Measurements from ENCODE around the gene DYTN.

The DYTN gene

GRCh38 chr2:206642075-206643025 lies 75.8 kb downstream of the DYTN start, which contains the start of gene FAM237A:
Gene FAM237A (plus strand): TSS chr2:206642487. CDS start chr2:206644237, 1,750 bp downstream.
- Histone ChIP-seq H3K9me3 (ENCODE audit: control insufficient read depth, low read length) (no peaks in the 10 kb centered on the region), H3K9ac (no peak within 1 kb of the TSS), H3K27me3 (ENCODE audit: control insufficient read depth, insufficient read depth, low read length) (no peaks in the 10 kb centered on the region), H3K4me2 (ENCODE audit: low read length) (no peak within 1 kb of the TSS), H3K79me2 (no peaks in the 10 kb centered on the region), H3K4me1 (no peaks in the 10 kb centered on the region), H3K4me3 (ENCODE audit: low read depth, low read length) (no peak within 1 kb of the TSS), H2AFZ (peak within 1 kb of the TSS; percentile 80), H3K36me3 (ENCODE audit: control insufficient read depth, insufficient read depth, low read length) (no peaks in the 10 kb centered on the region), H3K27ac (no peak within 1 kb of the TSS)
- TF ChIP-seq CTCF (IDR thresholded peaks at IDR 0.05) = no peak

- no peaks in the 10 kb centered on the region for H3K9me3 ChIP-seq (ENCODE audit: control insufficient read depth, low read length)
- no peak overlapping the region for H3K4me2 ChIP-seq (ENCODE audit: low read length)
- H3K79me2 ChIP-seq = no peaks in the 10 kb centered on the region
- H3K27me3 ChIP-seq (ENCODE audit: control insufficient read depth, insufficient read depth, low read length) = no peaks in the 10 kb centered on the region
- no peak for TF ChIP-seq CTCF (IDR thresholded peaks at IDR 0.05)
- H3K36me3 ChIP-seq (ENCODE audit: control insufficient read depth, insufficient read depth, low read length) = no peaks in the 10 kb centered on the region
- H3K9ac ChIP-seq = no peak overlapping the region
- H3K4me1 ChIP-seq = no peaks in the 10 kb centered on the region
- H2AFZ ChIP-seq = no peak overlapping the region
- no peak overlapping the region for H3K27ac ChIP-seq
- no peak overlapping the region for H3K4me3 ChIP-seq (ENCODE audit: low read depth, low read length)
Observed at GRCh38 chr2:206641226-206641625, 77.0 kb downstream of the DYTN start.

- no peaks in the 10 kb centered on the region for H3K36me3 ChIP-seq (ENCODE audit: control insufficient read depth, insufficient read depth, low read length)
- H3K4me2 ChIP-seq (ENCODE audit: low read length) = no peak overlapping the region
- TF ChIP-seq CTCF (IDR thresholded peaks at IDR 0.05) = no peak
- no peak overlapping the region for H3K9ac ChIP-seq
- no peaks in the 10 kb centered on the region for H3K79me2 ChIP-seq
- no peak overlapping the region for H3K4me3 ChIP-seq (ENCODE audit: low read depth, low read length)
- no peaks in the 10 kb centered on the region for H3K9me3 ChIP-seq (ENCODE audit: control insufficient read depth, low read length)
- H2AFZ ChIP-seq = no peak overlapping the region
- H3K4me1 ChIP-seq = no peaks in the 10 kb centered on the region
- H3K27me3 ChIP-seq (ENCODE audit: control insufficient read depth, insufficient read depth, low read length) = no peaks in the 10 kb centered on the region
- no peak overlapping the region for H3K27ac ChIP-seq
Observed at GRCh38 chr2:206639636-206640035, 78.6 kb downstream of the DYTN start.

DNA sequence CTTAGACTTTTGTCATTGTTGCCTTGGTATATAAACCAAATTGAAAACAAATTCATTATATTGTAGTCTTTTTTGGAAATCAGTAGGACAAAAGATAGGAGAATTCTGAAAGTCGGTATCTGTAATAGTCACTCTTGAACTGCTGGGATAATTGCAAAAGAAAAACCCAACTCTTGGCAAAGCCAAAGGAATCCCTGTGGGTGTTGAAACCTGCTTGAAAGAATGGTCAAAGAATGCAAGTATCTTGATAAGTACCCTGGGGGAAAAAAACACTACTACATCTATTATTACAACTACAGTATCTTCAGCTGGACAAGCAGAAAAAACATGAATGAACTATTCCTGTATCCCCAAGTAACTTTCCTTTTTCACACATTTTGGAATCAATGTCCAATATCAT lies 83.2 kb downstream of the DYTN start:
- H3K4me3 ChIP-seq (ENCODE audit: low read depth, low read length) = no peak overlapping the region
- H3K9ac ChIP-seq = no peak overlapping the region
- no peak overlapping the region for H2AFZ ChIP-seq
- no peaks in the 10 kb centered on the region for H3K4me1 ChIP-seq
- H3K4me2 ChIP-seq (ENCODE audit: low read length) = no peak overlapping the region
- no peaks in the 10 kb centered on the region for H3K27me3 ChIP-seq (ENCODE audit: control insufficient read depth, insufficient read depth, low read length)
- H3K36me3 ChIP-seq (ENCODE audit: control insufficient read depth, insufficient read depth, low read length) = no peaks in the 10 kb centered on the region
- no peaks in the 10 kb centered on the region for H3K9me3 ChIP-seq (ENCODE audit: control insufficient read depth, low read length)
- no peak overlapping the region for H3K27ac ChIP-seq
- H3K79me2 ChIP-seq = no peaks in the 10 kb centered on the region
- TF ChIP-seq CTCF (IDR thresholded peaks at IDR 0.05) = no peak

Measured in parathyroid adenoma (tissue), 2 donors.